OCI-LY3 (cell line): ENCODE data around the gene PLPPR3.

Experiments used
- H2AFZ ChIP-seq: fragments of 200-600, 300-600 bp; shearing (Covaris generic); 2 replicates; pipeline ENCODE4 v1.6.0; 2014; ENCODE audit warnings: antibody characterized with exemption, low read depth, low read length
- H3K27ac ChIP-seq: fragments of 200-600, 300-600 bp; sonication (generic); 2 replicates; pipeline ENCODE4 v1.5.1; 2014; ENCODE audit warnings: mild to moderate bottlenecking, low read length, moderate library complexity, mixed read lengths
- H3K27me3 ChIP-seq: fragments of 200-600, 300-600 bp; sonication (generic); 2 replicates; pipeline ENCODE4 v1.6.1; 2014; ENCODE audit warnings: low read depth, low read length, mixed read lengths
- H3K36me3 ChIP-seq: fragments of 200-600, 300-600 bp; sonication (generic); replicated peaks from 2 replicates; pipeline ENCODE3; 2014; ENCODE audit warnings: low read depth, low read length, mixed read lengths
- H3K4me1 ChIP-seq: fragments of 300-600, 200-600 bp; sonication (generic); 2 replicates; pipeline ENCODE4 v1.6.1; 2014; ENCODE audit warnings: low read length, mixed read lengths
- H3K4me2 ChIP-seq: fragments of 200-600, 300-600 bp; sonication (generic); 2 replicates; pipeline ENCODE4 v1.6.1; 2014; ENCODE audit warnings: low read length, mixed read lengths
- H3K4me3 ChIP-seq: fragments of 300-600, 200-600 bp; sonication (generic); 2 replicates; pipeline ENCODE4 v1.5.1; 2014; ENCODE audit warnings: antibody characterized with exemption, mild to moderate bottlenecking, low read length, moderate library complexity
- H3K79me2 ChIP-seq: fragments of 300-600, 200-600 bp; shearing (Covaris generic); 2 replicates; pipeline ENCODE4 v1.6.1; 2014; ENCODE audit warnings: mild to moderate bottlenecking, low read length, mixed read lengths
- H3K9ac ChIP-seq: fragments of 300-600, 200-600 bp; shearing (Covaris generic); 2 replicates; pipeline ENCODE4 v1.6.0; 2014; ENCODE audit warnings: mild to moderate bottlenecking, low read length, moderate library complexity
- H3K9me3 ChIP-seq: fragments of 200-600, 300-600 bp; shearing (Covaris generic); 2 replicates; pipeline ENCODE4 v1.6.1; 2014; ENCODE audit warnings: low read length, mixed read lengths; ENCODE audit not compliant: insufficient read depth
- H4K20me1 ChIP-seq: fragments of 200-600, 300-600 bp; sonication (generic); 2 replicates; pipeline ENCODE4 v1.6.1; 2016; ENCODE audit warnings: low read length, mixed read lengths; ENCODE audit not compliant: insufficient read depth
- EZH2phosphoT487 ChIP-seq: fragments of 200-600 bp; shearing (Covaris generic); IDR thresholded peaks from 2 replicates; pipeline ENCODE4 v1.6.1; 2018; ENCODE audit warnings: antibody characterized with exemption, mixed run types, low read depth
- TF ChIP-seq, protein P1 (sequence below): fragments of 200-600, 300-600 bp; sonication (generic); IDR thresholded peaks from 2 replicates; pipeline ENCODE4 v1.5.1; 2014; ENCODE audit warnings: antibody characterized with exemption, low read length, low read depth

PLPPR3 gene

DNA sequence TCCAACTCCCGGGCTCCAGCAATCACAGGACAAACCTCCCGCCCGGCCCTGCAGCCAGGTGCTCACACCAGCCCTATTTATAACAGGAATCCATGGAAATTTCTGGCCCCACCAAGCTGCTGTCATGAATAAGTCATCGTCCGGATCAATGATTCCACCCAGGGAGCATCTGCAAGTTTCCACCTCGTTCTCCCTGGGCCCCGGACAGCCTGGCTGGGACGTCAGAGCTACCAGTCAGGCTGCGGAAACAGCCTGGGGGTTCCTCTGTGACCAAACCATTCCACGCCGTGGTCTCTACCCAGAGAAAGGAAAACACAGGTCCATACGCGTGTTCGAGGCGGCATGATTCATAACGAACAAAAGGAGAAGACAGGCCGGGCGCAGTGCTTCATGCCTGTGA, 45.2 kb downstream of the PLPPR3 start:
- Histone ChIP-seq H2AFZ (no peak overlapping the region), H3K27ac (no peak overlapping the region), H3K36me3 (no peaks in the 10 kb centered on the region), H3K4me3 (no peak overlapping the region), H4K20me1 (no peaks in the 10 kb centered on the region), H3K27me3 (no peaks in the 10 kb centered on the region), H3K9ac (no peak overlapping the region), H3K9me3 (no peaks in the 10 kb centered on the region), H3K4me2 (no peak overlapping the region), H3K79me2 (no peaks in the 10 kb centered on the region), H3K4me1 (no peaks in the 10 kb centered on the region)
- TF ChIP-seq, protein P1, sequence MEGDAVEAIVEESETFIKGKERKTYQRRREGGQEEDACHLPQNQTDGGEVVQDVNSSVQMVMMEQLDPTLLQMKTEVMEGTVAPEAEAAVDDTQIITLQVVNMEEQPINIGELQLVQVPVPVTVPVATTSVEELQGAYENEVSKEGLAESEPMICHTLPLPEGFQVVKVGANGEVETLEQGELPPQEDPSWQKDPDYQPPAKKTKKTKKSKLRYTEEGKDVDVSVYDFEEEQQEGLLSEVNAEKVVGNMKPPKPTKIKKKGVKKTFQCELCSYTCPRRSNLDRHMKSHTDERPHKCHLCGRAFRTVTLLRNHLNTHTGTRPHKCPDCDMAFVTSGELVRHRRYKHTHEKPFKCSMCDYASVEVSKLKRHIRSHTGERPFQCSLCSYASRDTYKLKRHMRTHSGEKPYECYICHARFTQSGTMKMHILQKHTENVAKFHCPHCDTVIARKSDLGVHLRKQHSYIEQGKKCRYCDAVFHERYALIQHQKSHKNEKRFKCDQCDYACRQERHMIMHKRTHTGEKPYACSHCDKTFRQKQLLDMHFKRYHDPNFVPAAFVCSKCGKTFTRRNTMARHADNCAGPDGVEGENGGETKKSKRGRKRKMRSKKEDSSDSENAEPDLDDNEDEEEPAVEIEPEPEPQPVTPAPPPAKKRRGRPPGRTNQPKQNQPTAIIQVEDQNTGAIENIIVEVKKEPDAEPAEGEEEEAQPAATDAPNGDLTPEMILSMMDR = no peak
- no peak for TF ChIP-seq EZH2phosphoT487

DNA sequence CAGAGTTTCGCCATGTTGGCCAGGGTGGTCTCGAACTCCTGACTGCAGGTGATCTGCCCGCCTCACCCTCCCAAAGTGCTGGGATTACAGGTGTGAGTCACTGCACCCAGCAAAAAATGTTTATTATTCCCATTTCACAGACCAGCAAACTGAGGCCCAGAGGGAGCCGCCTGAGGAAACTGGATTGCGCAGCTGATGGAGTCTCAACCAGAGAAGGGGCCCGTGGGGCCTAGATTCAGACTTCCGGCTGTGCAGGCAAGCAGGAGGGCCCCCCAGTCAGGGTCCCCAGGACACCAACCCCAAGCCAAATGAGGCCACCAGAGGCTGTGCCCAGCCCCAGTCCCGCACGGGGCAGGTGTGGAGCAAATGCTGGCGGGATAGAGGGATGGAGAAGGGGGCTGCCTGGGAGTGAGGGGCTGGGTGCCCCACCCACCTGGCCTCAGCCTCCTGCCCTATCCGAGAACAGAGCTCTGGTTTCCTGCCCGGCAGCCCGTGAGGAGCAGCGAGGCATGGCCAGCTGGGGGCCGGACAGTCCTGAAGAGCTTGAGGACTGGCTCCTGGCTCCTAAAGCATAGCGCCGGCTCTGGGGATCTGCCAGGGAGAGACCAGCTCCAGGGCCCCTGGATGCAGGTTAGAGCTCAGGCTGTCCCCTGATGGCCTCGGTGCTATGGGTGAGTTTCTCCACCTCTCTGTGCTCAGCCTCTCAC, 48.9 kb downstream of the PLPPR3 start:
- Histone ChIP-seq H3K9me3 (no peaks in the 10 kb centered on the region), H3K36me3 (no peaks in the 10 kb centered on the region), H3K4me2 (no peak overlapping the region), H4K20me1 (no peaks in the 10 kb centered on the region), H3K4me1 (no peaks in the 10 kb centered on the region), H3K4me3 (no peak overlapping the region), H3K79me2 (no peaks in the 10 kb centered on the region), H3K27me3 (no peaks in the 10 kb centered on the region), H3K9ac (no peak overlapping the region), H3K27ac (no peak overlapping the region), H2AFZ (no peak overlapping the region)
- TF ChIP-seq EZH2phosphoT487 = no peak
- TF ChIP-seq, protein P1 = no peak

DNA sequence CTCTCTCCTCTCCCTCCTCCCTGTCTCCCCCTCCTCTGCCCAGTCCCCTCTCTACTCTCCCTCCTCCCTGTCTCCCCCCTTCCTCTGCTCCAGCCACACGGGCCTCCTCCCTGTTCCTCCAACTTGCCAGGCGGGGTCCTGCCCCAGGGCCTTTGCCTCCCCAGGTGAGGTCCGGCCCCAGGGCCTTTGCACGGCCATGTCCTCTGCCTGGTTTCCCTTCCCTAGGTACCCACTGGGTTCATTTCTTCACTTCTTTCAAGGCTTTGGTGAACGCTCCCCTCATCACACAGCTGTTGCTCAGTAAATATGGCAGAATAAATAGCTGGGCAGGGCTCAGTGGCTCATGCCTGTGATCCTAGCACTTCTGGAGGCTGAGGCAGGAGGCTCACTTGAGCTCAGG, 49.7 kb downstream of the PLPPR3 start:
- Histone ChIP-seq H3K27ac (no peak overlapping the region), H4K20me1 (no peaks in the 10 kb centered on the region), H3K27me3 (no peaks in the 10 kb centered on the region), H3K9me3 (no peaks in the 10 kb centered on the region), H2AFZ (no peak overlapping the region), H3K79me2 (no peaks in the 10 kb centered on the region), H3K4me2 (no peak overlapping the region), H3K9ac (no peak overlapping the region), H3K4me3 (no peak overlapping the region), H3K4me1 (no peaks in the 10 kb centered on the region), H3K36me3 (no peaks in the 10 kb centered on the region)
- TF ChIP-seq EZH2phosphoT487 = no peak
- TF ChIP-seq, protein P1 = no peak

DNA sequence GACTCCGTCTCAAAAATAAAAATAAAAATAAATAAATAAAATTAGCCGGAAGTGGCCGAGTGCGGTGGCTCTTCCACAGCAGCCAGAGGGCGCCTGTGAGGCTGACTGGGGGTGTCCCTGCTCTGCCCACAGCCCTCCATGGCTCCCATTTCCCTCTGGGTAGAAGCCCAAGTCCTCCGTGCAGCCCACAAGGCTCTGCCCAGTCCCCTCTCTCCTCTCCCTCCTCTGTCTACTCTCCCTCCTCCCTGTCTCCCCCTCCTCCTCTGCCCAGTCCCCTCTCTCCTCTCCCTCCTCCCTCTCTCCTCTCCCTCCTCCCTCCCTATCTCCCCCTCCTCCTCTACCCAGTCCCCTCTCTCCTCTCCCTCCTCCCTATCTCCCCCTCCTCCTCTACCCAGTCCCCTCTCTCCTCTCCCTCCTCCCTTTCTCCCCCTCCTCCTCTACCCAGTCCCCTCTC, 50.4 kb downstream of the PLPPR3 start:
- H3K27me3 ChIP-seq = no peaks in the 10 kb centered on the region
- no peak overlapping the region for H3K9ac ChIP-seq
- no peak overlapping the region for H3K27ac ChIP-seq
- H3K4me1 ChIP-seq = no peaks in the 10 kb centered on the region
- TF ChIP-seq, protein P1 = peak; percentile 36
- no peak for TF ChIP-seq EZH2phosphoT487
- no peak overlapping the region for H3K4me3 ChIP-seq
- no peaks in the 10 kb centered on the region for H3K36me3 ChIP-seq
- H2AFZ ChIP-seq = no peak overlapping the region
- H3K4me2 ChIP-seq = no peak overlapping the region
- no peaks in the 10 kb centered on the region for H3K9me3 ChIP-seq
- H4K20me1 ChIP-seq = no peaks in the 10 kb centered on the region
- H3K79me2 ChIP-seq = no peaks in the 10 kb centered on the region
